GM19468 (cell line): Measurements from ENCODE around the gene KDR.

Source experiments
- ATAC-seq: cut with Tn5 transposase; IDR thresholded peaks from one replicate; pipeline ENCODE4 v1.9.1; 2021; ENCODE audit warnings: mild to moderate bottlenecking, moderate library complexity, moderate number of reproducible peaks; ENCODE audit not compliant: unreplicated experiment; ENCODE audit errors: extremely low read depth

The KDR gene

DNA sequence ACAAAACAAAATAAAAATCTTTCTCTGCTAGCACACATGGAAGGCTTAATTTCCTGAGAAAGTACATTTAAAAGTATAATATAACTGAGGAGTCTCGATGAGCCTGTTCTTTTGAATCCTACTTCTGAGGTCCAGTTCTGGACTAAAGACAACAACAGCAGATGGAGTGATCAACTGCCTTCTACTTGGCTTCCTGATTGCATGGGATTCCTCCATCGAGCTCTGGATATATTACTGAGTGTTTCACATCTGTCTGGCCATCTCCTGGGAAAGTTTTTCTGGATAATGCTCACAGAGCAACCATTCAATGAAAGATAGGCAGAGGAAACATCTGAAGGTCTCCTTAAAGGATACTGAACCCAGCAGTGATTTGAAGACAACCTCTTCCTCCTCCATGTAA lies 42.6 kb downstream of the KDR start:
- ATAC-seq: no peak

DNA sequence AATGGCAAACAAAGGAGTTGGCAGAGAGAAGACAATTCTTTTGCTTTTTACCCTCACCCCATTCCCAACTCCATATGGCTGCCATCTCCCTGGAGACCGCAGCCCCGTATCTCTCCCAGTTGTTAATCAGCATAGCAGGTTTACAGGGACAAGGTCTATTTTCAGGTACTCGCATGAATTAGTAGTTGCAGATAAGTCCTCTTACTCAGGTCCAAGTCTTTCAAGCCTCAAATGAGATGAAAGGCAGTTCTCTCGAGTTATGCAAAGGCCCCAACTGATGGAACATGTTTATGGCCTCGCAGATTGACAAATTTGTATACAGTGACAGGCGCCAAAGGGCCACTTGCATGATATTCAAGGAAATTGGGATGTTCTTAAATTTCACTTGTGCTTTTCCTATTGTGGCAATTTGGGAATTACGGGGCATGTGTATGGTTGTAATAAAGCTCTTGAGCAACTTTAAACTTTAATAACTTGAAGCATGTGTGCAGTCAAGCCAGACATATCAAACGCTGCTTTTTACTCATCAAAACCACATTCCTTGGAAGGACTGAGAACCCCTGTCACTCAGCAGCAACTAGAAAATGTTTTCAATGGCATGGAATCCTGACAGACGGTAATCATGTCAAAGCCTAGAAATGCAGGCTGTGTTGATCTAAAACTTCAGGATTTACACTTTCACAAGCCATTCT lies 45.1 kb downstream of the KDR start:
- no peak for ATAC-seq

GRCh38 chr4:55079451-55080173 lies 45.8 kb downstream of the KDR start:
- ATAC-seq: no peak

GRCh38 chr4:55078987-55079386 lies 46.4 kb downstream of the KDR start:
- ATAC-seq: no peak

- ATAC-seq: no peak
Measured at GRCh38 chr4:55077577-55077976, 47.8 kb downstream of the KDR start.

DNA sequence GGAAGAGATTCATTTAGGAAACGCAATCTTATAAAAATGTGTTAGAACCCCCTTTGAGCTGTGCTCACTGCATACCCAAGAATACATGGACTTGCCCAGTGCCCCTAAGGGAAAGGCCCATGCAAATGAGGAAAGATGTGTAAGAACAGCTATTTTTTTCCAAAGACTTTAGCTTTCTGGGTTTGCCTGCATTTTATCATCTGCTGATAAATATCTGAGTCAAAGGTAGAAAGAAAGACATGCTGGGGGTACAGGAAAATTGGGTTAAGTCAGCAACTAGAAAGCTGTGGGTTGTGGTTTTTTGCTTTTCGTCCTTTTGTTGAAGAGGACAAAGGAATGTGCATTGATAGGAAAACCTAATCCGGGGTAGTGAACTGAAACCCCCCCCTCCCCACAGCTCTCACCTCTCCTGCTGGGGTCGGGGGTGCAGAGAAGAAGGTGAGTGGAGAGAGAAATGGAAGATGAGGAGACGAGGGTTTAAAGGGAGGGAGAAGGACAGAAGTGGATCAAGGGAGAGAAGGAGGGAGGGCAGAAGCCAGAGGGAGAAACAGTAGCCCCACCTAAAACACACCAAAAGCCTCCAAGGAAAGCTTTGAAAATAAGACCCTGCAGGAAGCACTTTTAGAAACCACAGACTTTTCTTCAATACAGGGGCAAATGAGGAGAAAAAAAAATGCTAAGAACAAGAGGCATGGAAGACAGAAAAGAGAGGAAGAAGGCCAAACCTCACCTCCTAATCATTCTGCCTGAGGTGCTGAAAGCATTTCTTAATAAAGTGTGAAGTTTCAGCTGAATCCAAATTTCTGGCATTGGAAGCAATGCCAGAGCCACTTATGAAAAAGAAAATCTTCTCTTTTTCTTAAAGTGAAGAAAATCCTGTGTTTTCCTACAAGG lies 49.3 kb downstream of the KDR start:
- ATAC-seq: no peak

DNA sequence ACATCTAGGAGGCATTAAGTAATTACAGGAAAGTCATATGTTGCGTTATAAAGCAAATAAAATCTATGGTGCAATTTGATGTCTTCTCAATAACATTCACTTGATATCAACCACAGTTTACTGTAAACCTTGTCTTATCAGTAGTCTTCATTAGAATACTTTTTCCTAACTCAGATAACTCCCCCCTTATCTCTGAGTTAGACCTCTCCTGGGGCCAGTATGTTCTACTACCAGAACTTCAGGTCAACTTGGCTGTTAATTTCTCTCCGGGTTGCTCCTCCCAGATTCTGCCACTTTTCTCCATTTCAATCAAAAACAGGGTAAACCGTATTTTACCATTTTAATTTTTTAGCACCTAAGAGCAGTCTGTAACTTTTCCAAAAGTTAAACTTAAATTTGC lies 50.0 kb downstream of the KDR start:
- ATAC-seq: no peak

GRCh38 chr4:55074386-55074785 lies 51.0 kb downstream of the KDR start:
- no peak for ATAC-seq

DNA sequence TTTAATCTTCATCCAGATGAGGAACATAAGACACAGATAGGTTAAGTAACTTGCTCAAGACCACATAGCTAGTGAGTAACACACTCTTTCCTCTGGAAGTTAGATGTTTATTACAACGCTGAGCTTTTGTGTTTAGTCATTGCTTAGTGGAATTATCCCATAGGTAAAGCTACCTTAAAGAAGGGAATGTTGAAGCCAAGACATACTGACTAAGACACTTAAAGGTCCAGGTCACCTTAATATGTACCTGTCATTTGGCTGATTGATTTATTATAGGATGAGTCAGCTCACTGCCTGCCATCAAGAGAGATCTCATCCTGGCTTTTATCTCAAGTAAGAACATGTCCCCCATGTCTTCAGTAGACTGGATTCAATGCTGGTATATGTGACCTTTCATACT lies 53.4 kb downstream of the KDR start:
- no peak for ATAC-seq

GRCh38 chr4:55069248-55069647 lies 56.1 kb downstream of the KDR start:
- ATAC-seq: no peak

GRCh38 chr4:55068522-55068921 lies 56.9 kb downstream of the KDR start:
- no peak for ATAC-seq

DNA sequence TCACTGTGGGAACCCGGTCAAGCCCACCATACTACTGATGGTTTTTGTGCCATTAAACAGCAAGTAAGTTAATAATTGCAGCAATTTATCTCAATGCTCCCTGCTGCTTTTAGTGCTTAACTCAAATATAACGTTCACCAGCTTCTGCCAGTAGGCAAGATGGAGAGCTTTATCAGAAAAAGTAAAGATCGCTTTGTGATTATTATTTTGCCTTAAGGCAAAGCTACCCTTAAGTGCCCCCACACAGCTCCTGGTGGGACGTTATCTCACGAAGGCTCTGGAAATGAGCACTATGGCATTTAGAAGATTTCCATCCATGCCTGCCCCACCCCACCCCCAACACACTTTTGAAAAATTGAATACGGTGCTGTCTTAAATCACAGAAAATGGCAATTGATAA lies 59.4 kb downstream of the KDR start:
- ATAC-seq: no peak

- ATAC-seq: no peak
Measured at GRCh38 chr4:55055529-55055928, 69.9 kb downstream of the KDR start.

- no peak for ATAC-seq
Measured at GRCh38 chr4:55051532-55051931, 73.9 kb downstream of the KDR start.

- ATAC-seq: no peak
Measured at GRCh38 chr4:55050418-55050950, 74.9 kb downstream of the KDR start.

DNA sequence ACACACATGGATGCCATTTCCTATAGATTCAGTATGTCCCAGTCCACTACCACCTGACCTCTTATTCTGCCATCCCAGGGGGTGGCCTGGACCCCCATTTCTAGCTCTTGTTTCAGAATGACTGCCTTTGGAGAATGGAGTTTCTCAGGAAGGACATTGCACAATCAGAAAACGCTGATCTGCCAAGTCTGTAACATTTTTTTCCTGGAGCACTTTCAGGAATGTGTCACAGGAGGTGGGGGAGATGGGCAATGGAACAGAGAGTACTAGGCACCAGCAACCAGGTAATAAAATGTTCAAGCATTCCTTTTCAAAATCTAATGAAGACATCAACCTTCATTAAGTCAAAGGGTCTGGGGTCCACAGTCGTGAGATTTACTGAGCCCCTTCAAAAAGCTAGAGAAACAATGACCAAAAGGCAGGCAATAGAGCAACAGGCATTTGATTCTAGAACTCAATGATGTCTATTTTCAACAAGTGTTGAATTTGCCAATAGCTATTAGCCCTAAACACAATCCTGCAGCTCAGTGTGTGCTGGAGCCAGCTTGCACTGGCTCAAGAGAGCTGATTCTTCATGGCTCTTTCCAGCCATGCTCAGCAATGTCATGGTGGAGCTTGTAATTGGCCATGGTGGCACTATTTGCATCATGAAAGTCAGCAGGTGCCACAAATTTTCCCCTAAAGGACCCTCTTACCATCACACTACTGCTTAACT lies 87.1 kb downstream of the KDR start:
- ATAC-seq: no peak

- ATAC-seq: no peak
Measured at GRCh38 chr4:55037728-55038127, 87.7 kb downstream of the KDR start.

DNA sequence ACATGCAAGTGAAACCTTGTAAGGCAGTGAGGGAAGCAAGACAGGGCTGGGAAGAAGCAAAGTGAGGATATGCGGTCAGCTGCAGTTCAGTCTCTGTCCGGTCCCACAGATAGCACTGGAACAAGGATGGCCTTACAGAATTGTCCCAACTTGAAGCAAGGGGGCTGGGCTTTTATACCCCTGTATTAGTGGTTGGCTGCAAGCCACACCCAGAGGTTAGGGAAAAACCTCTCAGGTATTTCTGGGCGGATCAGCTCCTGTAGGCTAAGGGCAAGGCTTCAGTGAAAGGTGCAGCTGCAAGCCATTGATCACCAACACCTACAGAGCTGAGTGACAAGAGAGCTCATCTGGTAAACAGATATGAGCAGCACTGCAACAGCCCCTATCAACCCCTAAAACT lies 89.0 kb downstream of the KDR start:
- no peak for ATAC-seq

DNA sequence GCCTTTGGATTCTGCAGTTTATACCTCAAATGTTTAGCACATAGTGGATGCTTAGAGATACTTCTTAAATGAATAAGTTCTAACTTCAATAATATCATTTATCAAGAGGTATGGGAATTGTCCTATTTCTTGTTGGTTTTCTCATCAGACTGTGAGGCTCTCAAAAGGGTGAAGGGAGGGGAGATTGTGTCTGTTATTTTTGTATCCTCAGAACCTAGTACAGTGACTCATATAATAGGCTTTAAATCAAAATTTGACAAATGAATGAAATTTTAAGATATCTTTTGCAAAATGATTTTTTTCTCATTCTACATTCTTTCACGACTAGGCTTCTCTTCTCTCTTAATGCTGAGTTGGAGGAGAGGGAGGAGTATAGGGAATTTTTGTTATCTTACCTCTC lies 89.5 kb downstream of the KDR start:
- ATAC-seq: no peak

GRCh38 chr4:55033296-55033695 lies 92.1 kb downstream of the KDR start:
- ATAC-seq: no peak
